ENCODE measurements around the gene SLC12A7.

DNA sequence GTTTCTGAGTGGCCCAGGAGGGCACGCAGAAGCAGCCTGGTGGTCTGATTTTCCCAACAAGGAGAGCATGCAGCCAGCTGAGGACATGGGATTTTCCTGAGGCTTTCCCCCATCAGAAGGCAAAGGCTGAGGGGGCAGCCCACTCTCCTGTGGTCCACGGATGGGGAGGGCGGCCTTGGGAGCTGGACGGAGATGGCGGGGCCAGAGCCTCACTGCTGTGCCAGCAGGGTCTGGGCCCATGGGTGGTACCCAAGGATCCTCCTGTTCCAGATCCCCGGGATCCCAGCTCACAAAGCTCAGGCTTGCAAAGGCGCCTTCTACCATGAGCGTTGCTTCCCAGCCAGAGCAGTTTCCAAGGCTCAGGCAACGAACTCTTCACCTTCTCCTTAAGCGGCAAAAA is 39.0 kb upstream of the SLC12A7 start:
- TF ChIP-seq, protein P1, sequence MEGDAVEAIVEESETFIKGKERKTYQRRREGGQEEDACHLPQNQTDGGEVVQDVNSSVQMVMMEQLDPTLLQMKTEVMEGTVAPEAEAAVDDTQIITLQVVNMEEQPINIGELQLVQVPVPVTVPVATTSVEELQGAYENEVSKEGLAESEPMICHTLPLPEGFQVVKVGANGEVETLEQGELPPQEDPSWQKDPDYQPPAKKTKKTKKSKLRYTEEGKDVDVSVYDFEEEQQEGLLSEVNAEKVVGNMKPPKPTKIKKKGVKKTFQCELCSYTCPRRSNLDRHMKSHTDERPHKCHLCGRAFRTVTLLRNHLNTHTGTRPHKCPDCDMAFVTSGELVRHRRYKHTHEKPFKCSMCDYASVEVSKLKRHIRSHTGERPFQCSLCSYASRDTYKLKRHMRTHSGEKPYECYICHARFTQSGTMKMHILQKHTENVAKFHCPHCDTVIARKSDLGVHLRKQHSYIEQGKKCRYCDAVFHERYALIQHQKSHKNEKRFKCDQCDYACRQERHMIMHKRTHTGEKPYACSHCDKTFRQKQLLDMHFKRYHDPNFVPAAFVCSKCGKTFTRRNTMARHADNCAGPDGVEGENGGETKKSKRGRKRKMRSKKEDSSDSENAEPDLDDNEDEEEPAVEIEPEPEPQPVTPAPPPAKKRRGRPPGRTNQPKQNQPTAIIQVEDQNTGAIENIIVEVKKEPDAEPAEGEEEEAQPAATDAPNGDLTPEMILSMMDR (IDR thresholded peaks at IDR 0.05), result no peak
- TF ChIP-seq POLR2A (IDR thresholded peaks at IDR 0.05), result no peak
